ENCODE results near the gene PLBD1.

- TF ChIP-seq CTCF (IDR thresholded peaks at IDR 0.05) (no peak), POLR2A (IDR thresholded peaks at IDR 0.05) (no peak), POLR2AphosphoS5 (IDR thresholded peaks at IDR 0.05) (no peak), EP300 (IDR thresholded peaks at IDR 0.05) (no peak)
These were observed 84.8 kb downstream of the PLBD1 start for GRCh38 chr12:14482886-14483285.

Data from upper lobe of left lung (tissue), 4 donors.